GM06990 (cell line): Measurements from ENCODE around the gene KLHL8.

ENCODE experiments used
- DNase-seq: peaks from one replicate; pipeline ENCODE4 v3.0.0-alpha.2; 2011; ENCODE audit not compliant: insufficient read length; ENCODE audit errors: extremely low read depth
- H3K27me3 ChIP-seq: replicated peaks from 2 replicates; pipeline ENCODE4 v1.6.0; 2011; ENCODE audit warnings: low read length; ENCODE audit not compliant: control insufficient read depth, insufficient read depth
- H3K36me3 ChIP-seq: 2 replicates; pipeline ENCODE4 v1.5.1; 2011; ENCODE audit warnings: low read length; ENCODE audit not compliant: control insufficient read depth, insufficient read depth
- H3K4me3 ChIP-seq: replicated peaks from 2 replicates; pipeline ENCODE4 v1.5.1; 2011; ENCODE audit warnings: low read depth, mild to moderate bottlenecking, control low read depth, low read length
- TF ChIP-seq, protein P1 (sequence below): IDR thresholded peaks from 2 replicates; pipeline ENCODE4 v1.5.1; 2011; ENCODE audit warnings: low read length, control low read depth, mild to moderate bottlenecking, inconsistent platforms; ENCODE audit not compliant: insufficient read depth, poor library complexity, severe bottlenecking

The KLHL8 gene

DNA sequence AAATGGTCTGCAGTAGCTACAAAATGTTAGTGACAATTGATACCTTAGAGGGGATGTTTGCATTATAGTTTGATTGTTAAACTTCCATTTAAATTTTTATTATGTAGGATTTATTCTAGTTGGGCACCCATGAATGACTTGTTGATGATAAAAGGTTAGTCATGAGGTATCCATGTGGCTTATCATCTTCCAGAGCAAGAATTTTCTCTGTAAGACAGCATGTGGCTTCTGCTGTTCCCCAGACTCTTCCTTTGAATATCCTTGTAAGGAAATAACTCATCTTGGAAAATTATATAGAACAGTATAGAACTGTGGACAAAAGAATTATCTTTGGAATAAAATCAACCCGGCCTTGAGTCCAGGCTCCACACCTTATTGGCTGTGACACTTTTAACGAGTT is 40.1 kb upstream of the KLHL8 start:
- no peak for DNase-seq

DNA sequence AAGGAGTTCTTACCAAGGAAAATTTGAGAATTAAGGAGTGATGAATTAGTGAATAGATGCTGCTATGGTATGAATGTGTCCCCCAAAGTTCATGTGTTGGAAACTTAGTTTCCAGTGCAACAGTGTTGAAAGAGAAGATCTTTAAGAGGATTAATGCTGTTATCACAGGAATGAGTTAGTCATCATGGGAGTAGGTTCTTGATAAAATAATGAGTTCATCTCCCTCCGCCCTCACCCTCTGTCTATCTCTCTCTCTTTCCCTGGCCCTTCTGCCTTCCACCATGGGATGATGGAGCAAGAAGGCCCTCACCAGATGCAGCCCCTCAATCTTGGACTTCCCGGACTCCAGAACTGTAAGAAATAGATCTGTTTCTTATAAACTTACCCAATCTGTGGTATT is 38.3 kb upstream of the KLHL8 start:
- no peaks in the 10 kb centered on the region for H3K36me3 ChIP-seq
- no peak overlapping the region for H3K4me3 ChIP-seq
- TF ChIP-seq, protein P1, sequence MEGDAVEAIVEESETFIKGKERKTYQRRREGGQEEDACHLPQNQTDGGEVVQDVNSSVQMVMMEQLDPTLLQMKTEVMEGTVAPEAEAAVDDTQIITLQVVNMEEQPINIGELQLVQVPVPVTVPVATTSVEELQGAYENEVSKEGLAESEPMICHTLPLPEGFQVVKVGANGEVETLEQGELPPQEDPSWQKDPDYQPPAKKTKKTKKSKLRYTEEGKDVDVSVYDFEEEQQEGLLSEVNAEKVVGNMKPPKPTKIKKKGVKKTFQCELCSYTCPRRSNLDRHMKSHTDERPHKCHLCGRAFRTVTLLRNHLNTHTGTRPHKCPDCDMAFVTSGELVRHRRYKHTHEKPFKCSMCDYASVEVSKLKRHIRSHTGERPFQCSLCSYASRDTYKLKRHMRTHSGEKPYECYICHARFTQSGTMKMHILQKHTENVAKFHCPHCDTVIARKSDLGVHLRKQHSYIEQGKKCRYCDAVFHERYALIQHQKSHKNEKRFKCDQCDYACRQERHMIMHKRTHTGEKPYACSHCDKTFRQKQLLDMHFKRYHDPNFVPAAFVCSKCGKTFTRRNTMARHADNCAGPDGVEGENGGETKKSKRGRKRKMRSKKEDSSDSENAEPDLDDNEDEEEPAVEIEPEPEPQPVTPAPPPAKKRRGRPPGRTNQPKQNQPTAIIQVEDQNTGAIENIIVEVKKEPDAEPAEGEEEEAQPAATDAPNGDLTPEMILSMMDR, result no peak
- no peaks in the 10 kb centered on the region for H3K27me3 ChIP-seq
- no peak for DNase-seq

More for the DNA sequence above, 40.1 kb upstream of the KLHL8 start:
- no peaks in the 10 kb centered on the region for H3K27me3 ChIP-seq
- TF ChIP-seq, protein P1, result no peak
- no peaks in the 10 kb centered on the region for H3K36me3 ChIP-seq
- no peak overlapping the region for H3K4me3 ChIP-seq

DNA sequence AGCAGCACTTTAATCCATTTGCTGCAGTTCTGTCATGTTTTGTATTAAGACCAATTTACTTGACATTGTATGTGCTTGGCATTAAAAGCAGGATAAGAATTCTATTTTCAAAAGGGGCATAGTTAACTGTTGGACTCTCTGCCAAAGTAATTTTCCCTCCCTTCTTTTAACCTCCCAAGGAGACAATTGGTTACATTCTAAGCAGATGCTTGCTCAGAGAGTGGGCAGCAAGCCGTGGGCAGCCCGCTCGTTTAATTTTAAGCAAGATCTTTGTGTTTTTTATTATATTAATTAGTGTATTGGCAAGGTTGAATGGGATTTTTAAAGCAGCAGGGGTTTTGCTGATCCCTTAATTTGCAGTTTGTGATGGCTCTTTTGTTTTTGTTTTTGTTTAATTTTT is 37.1 kb upstream of the KLHL8 start:
- DNase-seq, result no peak
- TF ChIP-seq, protein P1, result no peak
- no peaks in the 10 kb centered on the region for H3K27me3 ChIP-seq

DNA sequence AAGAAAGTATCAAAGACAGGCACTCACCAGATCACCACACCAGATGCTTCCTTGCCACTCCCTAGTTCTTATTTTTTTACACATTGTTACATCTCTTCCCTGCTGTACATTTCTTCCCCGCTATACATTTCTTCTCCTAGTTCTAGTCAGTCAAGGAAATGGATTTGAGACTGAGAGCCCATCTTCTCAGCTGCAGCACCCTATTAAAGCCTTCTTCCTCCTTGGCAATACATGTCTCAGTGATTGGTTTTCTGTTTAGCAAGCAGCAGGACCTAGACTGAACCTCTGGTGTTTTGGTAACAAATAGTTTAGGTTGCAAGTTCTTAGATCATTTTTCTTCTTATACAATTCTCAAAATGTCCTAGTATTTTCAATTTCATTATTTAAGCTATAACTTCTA is 35.3 kb upstream of the KLHL8 start:
- H3K27me3 ChIP-seq, result no peaks in the 10 kb centered on the region; the same call in 1 of the 2 replicates
- no peaks in the 10 kb centered on the region for H3K36me3 ChIP-seq
- H3K4me3 ChIP-seq, result no peak overlapping the region
- TF ChIP-seq, protein P1, result no peak
- no peak for DNase-seq

More for the DNA sequence above, 37.1 kb upstream of the KLHL8 start:
- Histone ChIP-seq H3K4me3 (no peak overlapping the region), H3K36me3 (no peaks in the 10 kb centered on the region)

DNA sequence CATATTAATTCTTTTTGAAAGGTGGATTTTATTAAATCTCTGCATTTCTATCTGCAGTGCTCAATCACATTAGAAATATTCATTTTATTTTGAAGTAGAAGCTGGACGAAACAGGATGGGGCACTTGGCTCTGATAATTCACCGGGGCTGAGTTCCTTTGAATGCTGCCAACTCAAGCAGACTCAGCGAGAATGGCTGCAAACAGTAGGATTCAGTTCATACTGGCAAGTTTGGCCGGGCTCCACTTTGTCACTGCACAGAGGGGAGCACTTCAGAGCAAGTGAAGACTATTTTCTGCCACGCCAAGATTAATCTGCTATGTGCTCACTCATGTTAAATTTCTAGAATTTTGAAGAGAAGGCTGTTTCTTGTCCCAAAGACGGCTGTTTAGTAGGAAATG is 30.7 kb upstream of the KLHL8 start:
- H3K36me3 ChIP-seq, result no peaks in the 10 kb centered on the region
- H3K4me3 ChIP-seq, result no peak overlapping the region
- no peak for DNase-seq
- TF ChIP-seq, protein P1, result no peak
- no peaks in the 10 kb centered on the region; the same call in 1 of the 2 replicates for H3K27me3 ChIP-seq

DNA sequence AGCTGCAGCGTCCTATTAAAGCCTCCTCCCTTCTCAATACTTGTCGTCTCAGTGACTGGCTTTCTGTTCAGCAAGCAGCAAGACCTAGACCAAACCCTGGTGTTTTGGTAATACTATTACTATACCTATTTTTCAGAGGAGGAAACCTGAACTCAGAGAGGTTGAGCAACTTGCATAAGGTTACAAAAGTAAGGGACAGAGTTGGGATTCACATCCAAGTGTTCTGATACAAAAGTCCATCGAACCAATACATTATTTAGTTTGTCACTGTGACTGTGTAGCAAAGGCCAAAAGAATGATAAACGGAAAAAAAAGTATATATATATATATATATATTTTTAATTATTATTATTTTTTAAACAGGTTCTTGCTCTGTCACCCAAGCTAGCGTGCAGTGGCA is 29.9 kb upstream of the KLHL8 start:
- H3K27me3 ChIP-seq, result no peaks in the 10 kb centered on the region; the same call in 1 of the 2 replicates
- H3K36me3 ChIP-seq, result no peaks in the 10 kb centered on the region
- DNase-seq, result no peak
- TF ChIP-seq, protein P1, result no peak
- no peak overlapping the region for H3K4me3 ChIP-seq
